ENCODE measurements around the gene SKAP2. TPM values are rescaled to one million over a fixed set of nuclear protein-coding genes. Genes with fewer than 3 reads are reported as not detected.
A peak's percentile ranks its signal among the peaks of the same experiment; 100 is the strongest.

The SKAP2 gene
- total RNA-seq, 4 donors from 2014 or later: 13.2 to 18.2 (median 15.0) TPM

DNA sequence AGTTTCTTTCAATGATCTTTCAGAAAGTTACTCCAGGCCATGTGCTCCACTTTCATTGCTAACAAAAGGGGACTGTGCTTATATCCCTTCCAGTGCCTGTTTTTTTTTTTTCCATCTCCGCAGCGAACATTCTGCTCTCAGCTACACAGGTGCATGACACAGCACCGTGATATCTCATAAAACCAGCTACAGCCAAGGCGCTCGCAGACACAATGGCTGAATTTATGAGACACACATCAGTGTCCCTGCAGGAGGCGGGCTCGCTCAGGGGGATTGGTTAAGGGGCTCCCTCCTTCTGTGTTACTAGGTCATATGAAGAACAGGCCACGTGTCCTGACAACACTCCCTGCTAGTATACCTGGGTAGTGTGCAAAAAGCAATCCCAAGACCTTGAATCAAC is 245.5 kb downstream of the SKAP2 start:
- TF ChIP-seq, protein P1, sequence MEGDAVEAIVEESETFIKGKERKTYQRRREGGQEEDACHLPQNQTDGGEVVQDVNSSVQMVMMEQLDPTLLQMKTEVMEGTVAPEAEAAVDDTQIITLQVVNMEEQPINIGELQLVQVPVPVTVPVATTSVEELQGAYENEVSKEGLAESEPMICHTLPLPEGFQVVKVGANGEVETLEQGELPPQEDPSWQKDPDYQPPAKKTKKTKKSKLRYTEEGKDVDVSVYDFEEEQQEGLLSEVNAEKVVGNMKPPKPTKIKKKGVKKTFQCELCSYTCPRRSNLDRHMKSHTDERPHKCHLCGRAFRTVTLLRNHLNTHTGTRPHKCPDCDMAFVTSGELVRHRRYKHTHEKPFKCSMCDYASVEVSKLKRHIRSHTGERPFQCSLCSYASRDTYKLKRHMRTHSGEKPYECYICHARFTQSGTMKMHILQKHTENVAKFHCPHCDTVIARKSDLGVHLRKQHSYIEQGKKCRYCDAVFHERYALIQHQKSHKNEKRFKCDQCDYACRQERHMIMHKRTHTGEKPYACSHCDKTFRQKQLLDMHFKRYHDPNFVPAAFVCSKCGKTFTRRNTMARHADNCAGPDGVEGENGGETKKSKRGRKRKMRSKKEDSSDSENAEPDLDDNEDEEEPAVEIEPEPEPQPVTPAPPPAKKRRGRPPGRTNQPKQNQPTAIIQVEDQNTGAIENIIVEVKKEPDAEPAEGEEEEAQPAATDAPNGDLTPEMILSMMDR (IDR thresholded peaks at IDR 0.05): no peak
- no peak for TF ChIP-seq POLR2A (IDR thresholded peaks at IDR 0.05)

DNA sequence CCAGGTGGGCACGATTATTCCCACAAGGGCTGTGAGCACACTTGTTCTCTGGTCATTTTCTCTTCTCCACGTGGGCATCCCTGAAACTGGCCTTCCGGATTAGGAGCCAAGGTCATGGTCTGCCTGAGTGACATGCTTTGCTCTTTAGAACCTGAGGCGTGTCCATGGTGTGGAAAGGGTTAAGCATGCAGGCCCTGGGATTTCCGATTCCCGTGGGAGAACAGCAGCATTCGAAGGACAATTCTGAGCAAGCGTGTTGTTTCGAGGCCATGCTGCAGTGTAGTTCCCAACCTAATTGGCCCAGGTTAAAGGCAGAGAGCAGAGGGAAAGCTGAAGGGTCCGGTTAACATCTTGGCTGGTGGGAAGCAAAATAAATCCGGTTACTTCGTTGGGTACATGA is 245.9 kb downstream of the SKAP2 start:
- 62 to 69% methylated on average over 12 of the region's 12 CpGs for WGBS, 2 donors
- DNase-seq (ENCODE audit: low spot score in 2 of 2): no peak
- no peak overlapping the region for H3K4me3 ChIP-seq (ENCODE audit: low read depth, poor library complexity, severe bottlenecking)
- intact Hi-C loops (cut with DNase I; ENCODE audit: low total_unique reads): no loop called here
- TF ChIP-seq POLR2A (IDR thresholded peaks at IDR 0.05): no peak

More for the DNA sequence above, 245.5 kb downstream of the SKAP2 start:
- intact Hi-C loops (cut with DNase I; ENCODE audit: low total_unique reads): no loop called here
- WGBS, 2 donors: 78 to 85% methylated on average over 8 of the region's 8 CpGs
- peak in 1 of 2 donors; percentile 40 for DNase-seq (ENCODE audit: low spot score in 2 of 2)
- H3K4me3 ChIP-seq (ENCODE audit: low read depth, poor library complexity, severe bottlenecking): no peak overlapping the region

Other genes starting within 250 kb of the SKAP2 start
- 1 to 10 TPM in 2 of 4 donors, under 1 TPM in 2; 0.63 to 3.2 (median 1.9) TPM for gene HOXA1, start 231.4 kb upstream of the SKAP2 start, total RNA-seq
- 1 to 10 TPM in 3 of 4 donors, under 1 TPM in 1; 0.39 to 2.5 (median 1.8) TPM for gene HOXA2, start 238.1 kb upstream of the SKAP2 start, total RNA-seq

All from lower leg skin (tissue), 4 donors.